ENCODE measurements around the gene ZNF385C.
A peak's percentile ranks its signal among the peaks of the same experiment; 100 is the strongest.

The ZNF385C gene

GRCh38 chr17:42098730-42099399 lies 592 bp upstream of the ZNF385C start:
- Histone ChIP-seq H3K9ac (ENCODE audit: low read depth, low read length) (no peak overlapping the region), H3K36me3 (ENCODE audit: insufficient read depth, low read depth, low read length) (no peaks in the 10 kb centered on the region), H3K4me3 (ENCODE audit: low read length) (peak overlapping the region; percentile 38; the same call in 1 of the 2 replicates), H3K27me3 (ENCODE audit: insufficient read depth, low read length) (peaks cover 40% of the 10 kb centered on the region), H3K4me1 (ENCODE audit: insufficient read depth, low read length) (peaks cover 4% of the 10 kb centered on the region; the same call in 1 of the 2 replicates), H3K9me3 (ENCODE audit: insufficient read depth, low read depth, low read length) (no peaks in the 10 kb centered on the region), H3K27ac (ENCODE audit: low read length) (no peak overlapping the region)

- Histone ChIP-seq H3K27ac (ENCODE audit: low read length) (no peak overlapping the region), H3K27me3 (ENCODE audit: insufficient read depth, low read length) (peaks cover 40% of the 10 kb centered on the region), H3K4me1 (ENCODE audit: insufficient read depth, low read length) (peaks cover 4% of the 10 kb centered on the region; the same call in 1 of the 2 replicates), H3K36me3 (ENCODE audit: insufficient read depth, low read depth, low read length) (no peaks in the 10 kb centered on the region), H3K9ac (ENCODE audit: low read depth, low read length) (no peak overlapping the region), H3K4me3 (ENCODE audit: low read length) (no peak overlapping the region), H3K9me3 (ENCODE audit: insufficient read depth, low read depth, low read length) (no peaks in the 10 kb centered on the region)
Observed at GRCh38 chr17:42096360-42097111, 1.7 kb downstream of the ZNF385C start.

GRCh38 chr17:42094375-42095069 lies 3.8 kb downstream of the ZNF385C start:
- H3K9me3 ChIP-seq (ENCODE audit: insufficient read depth, low read depth, low read length): no peaks in the 10 kb centered on the region
- H3K4me3 ChIP-seq (ENCODE audit: low read length): no peak overlapping the region
- peaks cover 39% of the 10 kb centered on the region for H3K27me3 ChIP-seq (ENCODE audit: insufficient read depth, low read length)
- no peak overlapping the region for H3K9ac ChIP-seq (ENCODE audit: low read depth, low read length)
- H3K36me3 ChIP-seq (ENCODE audit: insufficient read depth, low read depth, low read length): no peaks in the 10 kb centered on the region
- H3K27ac ChIP-seq (ENCODE audit: low read length): no peak overlapping the region
- peaks cover 4% of the 10 kb centered on the region; the same call in 1 of the 2 replicates for H3K4me1 ChIP-seq (ENCODE audit: insufficient read depth, low read length)

GRCh38 chr17:42092939-42093338 lies 5.3 kb downstream of the ZNF385C start:
- Histone ChIP-seq H3K27ac (ENCODE audit: low read length) (no peak overlapping the region), H3K9ac (ENCODE audit: low read depth, low read length) (no peak overlapping the region), H3K36me3 (ENCODE audit: insufficient read depth, low read depth, low read length) (no peaks in the 10 kb centered on the region)

GRCh38 chr17:42090964-42091790 lies 7.1 kb downstream of the ZNF385C start:
- no peak overlapping the region for H3K4me3 ChIP-seq (ENCODE audit: low read length)
- H3K9me3 ChIP-seq (ENCODE audit: insufficient read depth, low read depth, low read length): no peaks in the 10 kb centered on the region
- no peaks in the 10 kb centered on the region for H3K36me3 ChIP-seq (ENCODE audit: insufficient read depth, low read depth, low read length)
- no peaks in the 10 kb centered on the region for H3K4me1 ChIP-seq (ENCODE audit: insufficient read depth, low read length)
- no peak overlapping the region for H3K27ac ChIP-seq (ENCODE audit: low read length)
- no peak overlapping the region for H3K9ac ChIP-seq (ENCODE audit: low read depth, low read length)
- H3K27me3 ChIP-seq (ENCODE audit: insufficient read depth, low read length): peaks cover 7% of the 10 kb centered on the region

More at GRCh38 chr17:42092939-42093338, 5.3 kb downstream of the ZNF385C start:
- H3K9me3 ChIP-seq (ENCODE audit: insufficient read depth, low read depth, low read length): no peaks in the 10 kb centered on the region
- H3K4me3 ChIP-seq (ENCODE audit: low read length): no peak overlapping the region
- peaks cover 4% of the 10 kb centered on the region; the same call in 1 of the 2 replicates for H3K4me1 ChIP-seq (ENCODE audit: insufficient read depth, low read length)
- peaks cover 25% of the 10 kb centered on the region for H3K27me3 ChIP-seq (ENCODE audit: insufficient read depth, low read length)

GRCh38 chr17:42088736-42089135 lies 9.5 kb downstream of the ZNF385C start:
- Histone ChIP-seq H3K9ac (ENCODE audit: low read depth, low read length) (no peak overlapping the region), H3K27me3 (ENCODE audit: insufficient read depth, low read length) (no peaks in the 10 kb centered on the region), H3K36me3 (ENCODE audit: insufficient read depth, low read depth, low read length) (no peaks in the 10 kb centered on the region), H3K4me1 (ENCODE audit: insufficient read depth, low read length) (no peaks in the 10 kb centered on the region), H3K9me3 (ENCODE audit: insufficient read depth, low read depth, low read length) (no peaks in the 10 kb centered on the region), H3K27ac (ENCODE audit: low read length) (no peak overlapping the region), H3K4me3 (ENCODE audit: low read length) (no peak overlapping the region)

GRCh38 chr17:42087736-42088705 lies 10.3 kb downstream of the ZNF385C start:
- Histone ChIP-seq H3K4me3 (ENCODE audit: low read length) (no peak overlapping the region), H3K36me3 (ENCODE audit: insufficient read depth, low read depth, low read length) (no peaks in the 10 kb centered on the region), H3K27me3 (ENCODE audit: insufficient read depth, low read length) (no peaks in the 10 kb centered on the region), H3K27ac (ENCODE audit: low read length) (no peak overlapping the region), H3K9ac (ENCODE audit: low read depth, low read length) (no peak overlapping the region), H3K4me1 (ENCODE audit: insufficient read depth, low read length) (no peaks in the 10 kb centered on the region), H3K9me3 (ENCODE audit: insufficient read depth, low read depth, low read length) (no peaks in the 10 kb centered on the region)

- Histone ChIP-seq H3K9me3 (ENCODE audit: insufficient read depth, low read depth, low read length) (no peaks in the 10 kb centered on the region), H3K27me3 (ENCODE audit: insufficient read depth, low read length) (no peaks in the 10 kb centered on the region), H3K4me3 (ENCODE audit: low read length) (no peak overlapping the region), H3K4me1 (ENCODE audit: insufficient read depth, low read length) (no peaks in the 10 kb centered on the region), H3K27ac (ENCODE audit: low read length) (no peak overlapping the region), H3K36me3 (ENCODE audit: insufficient read depth, low read depth, low read length) (no peaks in the 10 kb centered on the region), H3K9ac (ENCODE audit: low read depth, low read length) (no peak overlapping the region)
Observed at GRCh38 chr17:42087042-42087701, 11.1 kb downstream of the ZNF385C start.

GRCh38 chr17:42081516-42082129 lies 16.6 kb downstream of the ZNF385C start:
- no peaks in the 10 kb centered on the region for H3K4me1 ChIP-seq (ENCODE audit: insufficient read depth, low read length)
- H3K27ac ChIP-seq (ENCODE audit: low read length): no peak overlapping the region
- no peak overlapping the region for H3K4me3 ChIP-seq (ENCODE audit: low read length)
- no peak overlapping the region for H3K9ac ChIP-seq (ENCODE audit: low read depth, low read length)
- no peaks in the 10 kb centered on the region for H3K9me3 ChIP-seq (ENCODE audit: insufficient read depth, low read depth, low read length)
- no peaks in the 10 kb centered on the region for H3K27me3 ChIP-seq (ENCODE audit: insufficient read depth, low read length)
- H3K36me3 ChIP-seq (ENCODE audit: insufficient read depth, low read depth, low read length): no peaks in the 10 kb centered on the region

GRCh38 chr17:42079541-42079940 lies 18.7 kb downstream of the ZNF385C start:
- H3K27ac ChIP-seq (ENCODE audit: low read length): no peak overlapping the region
- no peaks in the 10 kb centered on the region for H3K9me3 ChIP-seq (ENCODE audit: insufficient read depth, low read depth, low read length)
- no peaks in the 10 kb centered on the region for H3K4me1 ChIP-seq (ENCODE audit: insufficient read depth, low read length)
- no peaks in the 10 kb centered on the region for H3K36me3 ChIP-seq (ENCODE audit: insufficient read depth, low read depth, low read length)
- H3K4me3 ChIP-seq (ENCODE audit: low read length): no peak overlapping the region
- H3K27me3 ChIP-seq (ENCODE audit: insufficient read depth, low read length): no peaks in the 10 kb centered on the region
- no peak overlapping the region for H3K9ac ChIP-seq (ENCODE audit: low read depth, low read length)
